B cell (primary cell): ENCODE measurements around the gene EPHA7. TPM values are rescaled to one million over a fixed set of nuclear protein-coding genes. Genes with fewer than 3 reads are reported as not detected.

Experiments used
- ATAC-seq: fragments of 200-7000 bp; cut with Tn5 transposase; one replicate; pipeline ENCODE4 v1.10.0; 2021; ENCODE audit warnings: low read depth, mild to moderate bottlenecking, moderate number of reproducible peaks, moderate library complexity
- CTCF ChIA-PET: fragments of 350-600 bp; sonication (Branson Sonifier 250); formaldehyde crosslinking; loops from one replicate; lab custom pipeline; 2021; ENCODE audit warnings: antibody characterized with exemption, inconsistent platforms; lab: Charles Lee
- POLR2A ChIA-PET: fragments of 350-600 bp; sonication (Branson Sonifier 250); formaldehyde crosslinking; loops from one replicate; lab custom pipeline; 2021; ENCODE audit warnings: antibody characterized with exemption; lab: Charles Lee
- DNase-seq: peaks from one replicate; pipeline ENCODE4 v3.0.0; 2013
- H2AFZ ChIP-seq: 2 replicates; pipeline ENCODE4 v1.6.1; 2012; ENCODE audit warnings: mild to moderate bottlenecking, low read depth, low read length; ENCODE audit not compliant: insufficient read depth, poor library complexity, severe bottlenecking
- H3K27ac ChIP-seq, 2 donors: 1 replicate in 1 of 2; 2 replicates in 1 of 2; pipeline ENCODE4 v1.5.1; 2012 to 2013; ENCODE audit warnings: low read length in 2 of 2, mild to moderate bottlenecking in 2 of 2, moderate library complexity in 1 of 2
- H3K27me3 ChIP-seq, 4 experiments: fragments of 200-600 bp in 1 of 4; sonication (generic) in 1 of 4; replicated peaks in 1 of 4; 1 replicate in 2 of 4; 2 replicates in 2 of 4; pipeline versions ENCODE4 v1.6.1 to v1.7.0; 2013 to 2016; ENCODE audit warnings: low read length in 3 of 4, mild to moderate bottlenecking in 2 of 4, mixed read lengths in 1 of 4, moderate library complexity in 1 of 4; ENCODE audit not compliant: insufficient read depth in 4 of 4, control insufficient read depth in 3 of 4; ENCODE audit errors: control extremely low read depth in 1 of 4
- H3K36me3 ChIP-seq, 2 experiments: replicated peaks in 1 of 2; 1 replicate in 1 of 2; 2 replicates in 1 of 2; pipeline versions ENCODE4 v1.6.1 to v1.7.1; 2013; ENCODE audit warnings: low read length in 1 of 2; ENCODE audit not compliant: insufficient read depth in 2 of 2, control insufficient read depth in 1 of 2; ENCODE audit errors: control extremely low read depth in 1 of 2, extremely low read depth in 1 of 2
- H3K4me1 ChIP-seq, 2 donors: fragments of 200-600 bp in 1 of 2; sonication (generic) in 1 of 2; 1 replicate in 1 of 2; 2 replicates in 1 of 2; pipeline versions ENCODE4 v1.5.1 to v1.6.1; 2013 to 2017; ENCODE audit warnings: low read length in 2 of 2; ENCODE audit not compliant: control insufficient read depth in 2 of 2, insufficient read depth in 2 of 2
- H3K4me2 ChIP-seq: replicated peaks from 2 replicates; pipeline ENCODE3; 2012; ENCODE audit warnings: mild to moderate bottlenecking, low read depth, low read length; ENCODE audit not compliant: poor library complexity, severe bottlenecking
- H3K4me3 ChIP-seq, 5 experiments: fragments of 200-600 bp in 1 of 5; sonication (generic) in 1 of 5; 1 replicate in 3 of 5; 2 replicates in 2 of 5; pipeline versions ENCODE4 v1.5.1 to v1.7.0; 2011 to 2016; ENCODE audit warnings: low read length in 4 of 5, mild to moderate bottlenecking in 4 of 5, low read depth in 2 of 5, control low read depth in 1 of 5, moderate library complexity in 1 of 5; ENCODE audit not compliant: insufficient read depth in 1 of 5; ENCODE audit errors: control extremely low read depth in 1 of 5, extremely low read depth in 1 of 5
- H3K79me2 ChIP-seq: fragments of 200-600 bp; sonication (generic); one replicate; pipeline ENCODE4 v1.6.0; 2016; ENCODE audit warnings: low read length; ENCODE audit not compliant: control insufficient read depth, insufficient read depth
- H3K9ac ChIP-seq: fragments of 200-600 bp; sonication (generic); 2 replicates; pipeline ENCODE4 v1.6.1; 2017; ENCODE audit warnings: mild to moderate bottlenecking, low read length, moderate library complexity
- H3K9me3 ChIP-seq, 3 donors: one replicate each; pipeline versions ENCODE4 v1.6.1 to v1.7.1; 2013; ENCODE audit warnings: low read length in 2 of 3; ENCODE audit not compliant: control insufficient read depth in 2 of 3, insufficient read depth in 1 of 3; ENCODE audit errors: control extremely low read depth in 1 of 3
- H4K20me1 ChIP-seq: 2 replicates; pipeline ENCODE4 v1.6.0; 2012; ENCODE audit warnings: mild to moderate bottlenecking, low read length; ENCODE audit not compliant: insufficient read depth, control insufficient read depth, poor library complexity, severe bottlenecking
- H3K27ac Mint-ChIP-seq: one replicate; pipeline ENCODE4 v1.8.0; 2021; ENCODE audit warnings: mixed read lengths
- H3K27me3 Mint-ChIP-seq: one replicate; pipeline ENCODE4 v1.8.0; 2021; ENCODE audit warnings: mixed read lengths
- H3K4me1 Mint-ChIP-seq: one replicate; pipeline ENCODE4 v1.8.0; 2021; ENCODE audit warnings: mixed read lengths
- H3K4me3 Mint-ChIP-seq: one replicate; pipeline ENCODE4 v1.8.0; 2021; ENCODE audit warnings: mixed read lengths
- H3K9me3 Mint-ChIP-seq: one replicate; pipeline ENCODE4 v1.8.0; 2022; ENCODE audit warnings: mixed read lengths; ENCODE audit not compliant: insufficient read depth
- EZH2 ChIP-seq: IDR thresholded peaks from 2 replicates; pipeline ENCODE4 v1.6.1; 2012; ENCODE audit warnings: borderline replicate concordance, low read depth, mild to moderate bottlenecking, moderate library complexity, low read length; ENCODE audit not compliant: insufficient read depth, poor library complexity, severe bottlenecking
- WGBS: methylation state at CpG from one replicate; pipeline ENCODE4 v1.1.5; 2013; ENCODE audit warnings: missing lambda C conversion rate; ENCODE audit not compliant: insufficient coverage; 5-methylcytosine and 5-hydroxymethylcytosine counted together
- intact Hi-C: fragments of 100-400 bp; cut with micrococcal nuclease; formaldehyde crosslinking; loops from one replicate; pipeline ENCODE4 v1.10.0; 2022
- polyA plus RNA-seq: library from polyadenylated mRNA; depleted of rRNA; stranded (reverse); fragments of >200 nt; gene quantifications from 2 replicates; pipeline ENCODE4 v1.2.3, GENCODE V29; 2012
- total RNA-seq, 2 donors: library from RNA; stranded (reverse); fragments of 120-200 nt in 1 of 2; gene quantifications; 1 replicate in 1 of 2; 2 replicates in 1 of 2; pipeline versions ENCODE4 v1.2.3 to v1.2.4, GENCODE V29; 2013 to 2022
- TF ChIP-seq, protein P1 (sequence below): fragments of 200-600 bp; IDR thresholded peaks from one replicate; pipeline ENCODE4 v1.8.0; 2022; ENCODE audit warnings: antibody characterized with exemption, mild to moderate bottlenecking

EPHA7 gene
- total and polyA plus RNA-seq, 2 donors (not counting 1 experiment from before 2014, with no cell fraction given): not detected

DNA sequence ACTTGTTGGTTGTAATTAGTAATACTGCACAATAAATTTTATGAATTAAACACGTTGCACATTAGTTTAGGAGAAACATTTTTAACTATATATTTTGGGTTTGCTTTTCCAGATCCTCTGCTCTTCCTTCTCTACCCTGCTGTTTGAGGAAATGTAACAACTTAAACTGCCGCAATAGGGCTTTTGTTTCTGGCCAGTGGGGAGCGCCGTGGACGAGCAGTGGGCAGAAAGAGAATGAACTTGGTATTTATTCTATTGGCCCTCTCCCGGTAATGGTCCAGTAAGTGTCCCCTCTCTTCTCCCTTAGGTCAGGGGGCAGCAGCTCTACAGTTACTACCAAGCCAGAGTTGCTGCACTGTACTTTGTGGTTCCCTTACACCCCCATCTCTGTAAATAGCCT lies 35.2 kb upstream of the EPHA7 start:
- ChIA-PET POLR2A (no interaction called here), CTCF (interaction anchor here (0.7 kb wide), 1 partner anchor 11 kb away, joined by 3 read pairs; no protein-coding TSS in a partner anchor)
- no peaks in the 10 kb centered on the region for H3K27me3 Mint-ChIP-seq
- no peaks in the 10 kb centered on the region for H3K4me1 Mint-ChIP-seq
- Histone ChIP-seq H3K9ac (no peak overlapping the region), H4K20me1 (no peaks in the 10 kb centered on the region), H3K9me3 (no peaks in the 10 kb centered on the region), H3K4me1 (no peaks in the 10 kb centered on the region), H3K27ac (no peak overlapping the region), H3K4me2 (no peak overlapping the region), H3K27me3 (no peaks in the 10 kb centered on the region), H3K36me3 (no peaks in the 10 kb centered on the region), H3K4me3 (no peak overlapping the region), H3K79me2 (no peaks in the 10 kb centered on the region), H2AFZ (no peak overlapping the region)
- TF ChIP-seq, protein P1, sequence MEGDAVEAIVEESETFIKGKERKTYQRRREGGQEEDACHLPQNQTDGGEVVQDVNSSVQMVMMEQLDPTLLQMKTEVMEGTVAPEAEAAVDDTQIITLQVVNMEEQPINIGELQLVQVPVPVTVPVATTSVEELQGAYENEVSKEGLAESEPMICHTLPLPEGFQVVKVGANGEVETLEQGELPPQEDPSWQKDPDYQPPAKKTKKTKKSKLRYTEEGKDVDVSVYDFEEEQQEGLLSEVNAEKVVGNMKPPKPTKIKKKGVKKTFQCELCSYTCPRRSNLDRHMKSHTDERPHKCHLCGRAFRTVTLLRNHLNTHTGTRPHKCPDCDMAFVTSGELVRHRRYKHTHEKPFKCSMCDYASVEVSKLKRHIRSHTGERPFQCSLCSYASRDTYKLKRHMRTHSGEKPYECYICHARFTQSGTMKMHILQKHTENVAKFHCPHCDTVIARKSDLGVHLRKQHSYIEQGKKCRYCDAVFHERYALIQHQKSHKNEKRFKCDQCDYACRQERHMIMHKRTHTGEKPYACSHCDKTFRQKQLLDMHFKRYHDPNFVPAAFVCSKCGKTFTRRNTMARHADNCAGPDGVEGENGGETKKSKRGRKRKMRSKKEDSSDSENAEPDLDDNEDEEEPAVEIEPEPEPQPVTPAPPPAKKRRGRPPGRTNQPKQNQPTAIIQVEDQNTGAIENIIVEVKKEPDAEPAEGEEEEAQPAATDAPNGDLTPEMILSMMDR: no peak
- TF ChIP-seq EZH2: no peak
- intact Hi-C loops: no loop called here
- no peak overlapping the region for H3K4me3 Mint-ChIP-seq
- ATAC-seq (no peak), DNase-seq (no peak)
- 94% methylated on average over 4 of the region's 6 CpGs for WGBS
- H3K27ac Mint-ChIP-seq: no peak overlapping the region
- no peaks in the 10 kb centered on the region for H3K9me3 Mint-ChIP-seq

GRCh38 chr6:93453956-93454355 lies 34.6 kb upstream of the EPHA7 start:
- Histone ChIP-seq H3K4me1 (no peaks in the 10 kb centered on the region), H3K27ac (no peak overlapping the region), H3K4me2 (no peak overlapping the region), H4K20me1 (no peaks in the 10 kb centered on the region), H3K36me3 (no peaks in the 10 kb centered on the region), H3K9ac (no peak overlapping the region), H2AFZ (no peak overlapping the region), H3K9me3 (no peaks in the 10 kb centered on the region), H3K79me2 (no peaks in the 10 kb centered on the region), H3K27me3 (no peaks in the 10 kb centered on the region), H3K4me3 (no peak overlapping the region)
- DNase-seq (no peak), ATAC-seq (no peak)
- ChIA-PET CTCF (interaction anchor here (0.7 kb wide), 1 partner anchor 12 kb away, joined by 3 read pairs; no protein-coding TSS in a partner anchor), POLR2A (no interaction called here)
- Mint-ChIP-seq H3K9me3 (no peaks in the 10 kb centered on the region), H3K4me3 (no peak overlapping the region), H3K27ac (no peak overlapping the region), H3K4me1 (no peaks in the 10 kb centered on the region), H3K27me3 (no peaks in the 10 kb centered on the region)
- 57% methylated on average over 1 of the region's 3 CpGs for WGBS
- no peak for TF ChIP-seq EZH2
- TF ChIP-seq, protein P1: no peak
- intact Hi-C loops: no loop called here
